ENCODE results near the gene MRPS16.

Gene MRPS16

GRCh38 chr10:73205081-73205480, 47.4 kb downstream of the MRPS16 start:
- in situ Hi-C loops (cut with HindIII; ENCODE audit: low sequenced_read_pairs), result no loop called here

All from endothelial cell of hepatic sinusoid (primary cell).